8988T (cell line): ENCODE measurements around the gene CCDC137.

ENCODE experiments used
- DNase-seq: peaks from one replicate; pipeline ENCODE4 v3.0.0; 2011

CCDC137 gene

DNA sequence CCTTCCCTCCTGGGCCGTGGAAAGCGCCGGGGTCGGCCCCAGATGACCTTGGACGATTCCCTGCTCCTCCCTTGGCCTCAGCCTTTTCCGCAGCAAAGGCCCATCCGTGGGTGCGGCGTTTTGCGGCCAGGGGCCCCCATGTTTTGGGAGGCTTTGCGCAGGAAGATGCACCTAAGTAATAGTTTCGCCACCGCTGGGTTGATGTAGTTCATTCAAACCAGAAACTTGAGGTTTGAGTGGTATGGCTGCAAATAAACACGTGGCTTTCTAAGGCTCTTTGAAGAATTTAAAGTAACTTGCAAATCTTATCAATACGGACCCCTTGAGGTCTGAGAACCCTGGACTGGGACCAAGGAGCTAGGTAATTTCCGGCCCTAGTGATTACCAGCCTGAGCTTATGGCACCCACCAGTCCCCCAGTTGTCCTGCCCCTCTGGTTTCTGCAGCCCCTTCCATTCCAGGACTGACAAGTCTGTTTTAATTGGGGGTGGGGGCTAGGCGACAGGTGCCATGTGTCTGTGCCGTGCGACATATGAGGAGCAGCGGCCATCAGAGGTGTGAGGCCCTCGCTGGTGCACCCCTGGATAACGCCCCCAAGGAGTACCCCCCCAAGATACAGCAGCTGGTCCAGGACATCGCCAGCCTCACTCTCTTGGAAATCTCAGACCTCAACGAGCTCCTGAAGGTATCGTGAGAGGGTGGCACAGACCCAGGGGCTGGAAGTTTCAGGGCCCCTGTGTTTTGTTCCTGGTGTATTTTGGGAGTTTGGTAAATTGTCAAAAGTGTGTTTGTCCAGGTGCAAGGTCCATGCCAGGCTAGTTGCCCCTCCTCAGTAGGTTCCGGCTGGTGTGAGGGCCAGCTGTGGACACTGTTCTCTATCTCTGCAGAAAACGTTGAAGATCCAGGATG, 37.5 kb downstream of the CCDC137 start:
- no peak for DNase-seq

DNA sequence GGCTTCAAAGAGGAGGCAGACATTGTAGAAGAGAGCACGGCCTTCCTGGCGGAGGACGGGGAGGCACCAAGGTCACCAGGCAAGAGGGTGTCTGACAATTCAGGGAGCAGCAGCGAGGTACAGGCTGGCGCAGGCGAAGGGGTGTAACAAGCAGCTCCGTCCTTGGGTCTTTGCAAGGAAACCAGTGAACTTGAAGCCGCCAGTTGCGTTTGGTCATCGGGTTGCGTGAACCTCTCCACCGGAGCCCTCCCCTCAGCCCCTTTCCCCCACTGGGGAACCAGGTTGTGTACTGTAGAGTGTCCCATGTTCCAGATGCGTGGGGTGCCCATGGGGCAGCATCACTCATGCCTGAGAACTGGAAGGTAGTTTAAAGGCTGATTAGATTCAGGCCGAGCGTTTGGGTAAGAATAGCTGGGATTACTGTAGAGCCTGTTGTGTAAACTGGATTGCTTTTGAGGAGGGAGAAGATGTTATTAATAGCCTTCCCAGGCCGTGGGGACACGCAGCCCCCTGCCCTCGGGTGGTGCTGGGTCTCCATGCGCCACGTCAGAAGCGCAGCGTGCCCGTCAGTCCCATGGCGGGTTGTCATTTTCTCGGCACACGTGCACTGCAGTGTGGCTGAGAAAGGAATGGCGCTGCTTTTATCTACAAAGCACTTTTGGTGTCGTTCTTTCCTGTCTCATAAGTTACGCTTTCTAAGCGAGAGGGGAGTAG, 39.1 kb downstream of the CCDC137 start:
- no peak for DNase-seq

DNA sequence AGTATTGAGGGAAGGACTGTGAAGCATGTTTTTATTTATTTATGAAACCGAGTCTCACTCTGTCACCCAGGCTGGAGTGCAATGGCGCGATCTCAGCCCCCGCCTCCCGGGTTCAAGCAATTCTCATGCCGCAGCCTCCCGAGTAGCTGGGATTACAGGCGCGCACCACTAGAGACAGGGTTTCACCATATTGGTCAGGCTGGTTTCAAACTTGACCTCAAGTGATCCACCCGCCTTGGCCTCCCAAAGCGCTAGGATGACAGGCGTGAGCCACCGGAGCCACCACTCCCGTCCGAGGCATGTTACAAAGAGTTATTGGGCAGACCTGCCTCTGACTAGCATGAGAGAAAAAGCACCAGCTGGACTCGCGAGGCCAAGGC, 39.7 kb downstream of the CCDC137 start:
- no peak for DNase-seq

DNA sequence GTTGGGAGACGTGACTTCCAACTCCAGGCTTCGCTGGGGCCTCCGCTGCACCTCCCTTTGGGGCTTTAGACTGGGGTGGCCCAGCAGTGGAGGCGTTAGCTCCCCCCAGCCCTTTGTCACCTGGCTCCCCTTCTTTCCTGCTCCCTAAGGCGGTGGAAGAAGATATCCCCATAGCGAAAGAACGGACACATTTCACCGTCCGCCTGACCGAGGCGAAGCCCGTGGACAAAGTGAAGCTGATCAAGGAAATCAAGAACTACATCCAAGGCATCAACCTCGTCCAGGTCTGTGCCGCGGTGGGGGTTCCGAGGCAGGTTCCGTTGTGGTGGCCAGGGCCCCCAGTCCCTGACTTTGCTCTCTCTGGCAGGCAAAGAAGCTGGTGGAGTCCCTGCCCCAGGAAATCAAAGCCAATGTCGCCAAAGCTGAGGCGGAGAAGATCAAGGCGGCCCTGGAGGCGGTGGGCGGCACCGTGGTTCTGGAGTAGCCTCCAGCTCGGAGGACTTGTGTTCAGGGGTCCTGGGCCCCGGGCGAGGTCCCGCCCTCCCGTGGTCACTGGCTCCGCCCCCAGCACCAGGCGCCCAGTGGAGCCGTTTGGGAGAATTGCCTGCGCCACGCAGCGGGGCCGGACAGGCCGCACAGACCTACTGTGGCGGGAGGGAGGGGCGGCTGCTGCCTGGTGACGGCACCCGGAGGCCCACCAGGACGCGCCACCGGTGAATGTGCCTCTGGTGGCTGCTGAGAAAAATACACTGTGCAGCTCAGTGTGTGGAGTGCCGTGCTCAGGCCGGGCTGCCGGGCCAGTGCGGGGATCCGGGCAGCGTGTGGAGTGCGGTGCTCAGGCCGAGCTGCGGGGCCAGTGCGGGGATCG, 40.5 kb downstream of the CCDC137 start:
- DNase-seq, result no peak

DNA sequence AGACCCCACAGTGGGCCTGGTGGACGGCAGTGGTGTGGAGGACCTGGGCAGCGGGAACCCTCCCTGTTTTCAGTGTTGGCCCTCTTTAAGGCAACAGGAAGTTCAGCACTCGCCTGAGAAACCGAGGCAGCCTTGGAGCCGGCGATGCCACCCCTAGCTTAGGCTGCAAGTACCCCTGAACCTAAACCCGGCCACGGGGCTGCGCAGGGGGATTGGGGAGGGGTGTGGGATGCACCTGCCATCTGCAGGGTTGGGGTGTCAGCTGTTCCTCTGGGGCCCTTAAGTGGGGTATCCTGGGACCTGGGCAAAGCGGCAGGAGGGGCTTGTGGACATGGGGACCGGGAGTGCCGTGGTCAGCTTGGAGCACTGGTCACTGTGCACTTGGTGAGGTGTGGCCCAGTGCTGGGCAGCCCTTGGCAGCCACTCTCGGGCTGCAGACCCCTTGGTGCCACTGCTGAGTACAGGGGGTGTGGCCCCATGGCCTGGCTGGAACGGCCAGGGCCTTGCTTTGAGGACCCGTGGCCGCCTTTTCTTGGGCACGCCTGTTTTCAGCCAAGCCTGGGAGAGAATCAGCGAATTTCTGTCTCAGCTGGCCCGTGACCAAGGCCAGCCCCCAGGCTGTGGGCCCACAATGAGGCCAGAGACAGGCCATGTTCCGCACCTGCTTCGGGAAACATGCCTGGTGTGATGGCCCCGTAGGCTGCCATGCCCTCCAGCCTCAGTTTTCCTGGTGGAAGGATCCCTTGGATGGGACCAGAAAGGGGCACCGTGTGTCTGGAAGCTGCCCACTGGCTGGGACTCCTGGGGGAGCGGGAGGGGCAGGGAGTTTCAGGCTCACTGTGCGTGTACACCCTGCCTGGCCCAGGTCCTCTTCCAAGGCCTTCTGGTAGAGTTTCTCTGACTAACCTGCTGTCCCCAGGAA, 41.4 kb downstream of the CCDC137 start:
- no peak for DNase-seq

DNA sequence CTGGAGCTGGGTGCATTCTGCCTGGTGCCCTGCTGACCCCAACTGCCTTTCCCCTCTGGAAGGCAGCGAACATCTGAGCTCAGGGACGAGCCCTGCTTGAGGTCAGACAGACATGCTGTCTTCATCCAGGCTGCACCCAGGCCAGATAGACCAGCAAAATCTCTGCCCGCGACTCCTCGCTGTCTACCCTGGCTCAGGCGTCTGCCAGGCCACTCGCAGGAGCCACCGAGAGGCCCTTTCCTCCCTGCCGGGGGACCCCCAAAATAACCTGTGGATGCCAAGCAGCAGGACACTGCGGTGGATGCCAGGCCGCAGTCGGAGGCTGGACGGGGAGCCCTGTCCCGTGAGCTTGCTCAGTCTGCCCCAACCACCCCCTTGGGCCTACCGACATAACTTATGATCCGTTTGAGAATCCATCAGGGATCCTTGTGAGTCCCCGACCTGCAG, 42.2 kb downstream of the CCDC137 start:
- no peak for DNase-seq

DNA sequence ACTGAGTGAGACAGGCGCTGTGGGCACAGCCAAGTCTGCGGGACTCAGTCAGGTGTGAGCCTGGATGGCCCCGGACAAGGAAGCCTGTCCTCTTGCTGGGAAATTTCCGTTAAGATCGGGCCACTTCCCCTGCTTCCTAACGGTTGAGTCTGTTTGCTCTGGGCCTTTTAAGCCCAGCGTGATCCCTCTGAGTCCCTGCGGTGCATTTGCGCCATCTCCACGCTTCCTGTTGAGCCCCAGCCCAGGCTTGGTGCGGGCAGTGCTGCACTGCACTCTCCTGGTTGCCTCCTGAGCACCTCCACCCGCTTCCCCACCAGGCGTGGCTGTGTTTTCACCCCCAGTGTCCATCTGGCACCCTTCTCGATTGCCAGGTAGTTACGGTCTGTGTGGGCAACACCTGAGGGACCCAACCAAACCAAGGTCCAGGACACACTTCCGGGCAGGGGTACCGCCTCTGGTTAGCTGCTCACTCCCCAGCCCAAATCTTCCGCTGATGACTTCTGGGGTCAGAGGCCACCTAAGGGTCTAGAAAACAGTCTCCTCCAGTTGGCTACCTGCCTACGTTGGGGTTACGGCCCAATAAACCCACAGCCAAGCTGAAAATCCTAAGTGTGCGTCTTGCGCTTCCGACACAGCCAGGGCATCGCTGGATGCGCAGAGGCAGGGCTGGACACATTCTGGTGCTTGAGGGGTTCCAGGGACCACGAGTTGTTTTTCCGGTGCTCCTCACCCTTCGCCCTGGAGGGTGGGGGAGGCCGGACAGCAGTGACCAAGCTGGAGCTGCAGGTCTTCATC, 44.2 kb downstream of the CCDC137 start:
- DNase-seq, result no peak

DNA sequence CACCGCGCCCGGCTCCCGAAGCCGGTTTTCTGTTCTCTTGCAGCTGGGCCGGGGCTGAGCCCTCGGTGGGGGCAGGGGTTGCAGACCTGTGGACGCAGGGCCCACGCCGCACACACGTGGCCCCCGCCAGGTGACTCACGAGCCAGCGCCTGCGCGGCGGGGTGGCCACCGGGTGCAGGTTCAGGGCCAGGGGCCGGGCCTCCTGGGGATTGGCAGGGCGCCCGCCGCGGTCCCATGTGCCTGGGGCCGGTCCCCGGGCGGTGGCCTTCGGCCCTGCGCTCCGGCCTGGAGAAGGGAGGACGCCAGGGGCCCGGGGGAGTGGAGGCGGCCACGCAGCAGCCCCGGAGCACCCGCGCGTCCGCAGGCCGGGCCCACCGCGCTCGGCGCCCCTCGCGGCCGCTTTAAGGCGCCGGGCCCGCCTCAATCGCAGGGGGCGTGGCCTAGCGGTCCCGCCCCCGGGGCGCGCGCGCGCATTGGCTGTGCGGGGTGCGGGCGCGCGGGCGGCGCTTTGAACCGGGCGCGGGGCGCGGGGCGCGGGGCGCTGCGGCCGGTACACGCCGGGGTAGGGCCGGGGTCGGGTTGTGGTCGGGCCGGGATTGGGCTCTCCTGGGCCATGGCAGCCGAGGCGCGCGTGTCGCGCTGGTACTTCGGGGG, 45.4 kb downstream of the CCDC137 start, which contains the start of gene SLC25A10:
Gene SLC25A10 (plus strand): TSS at position 471 of the 654 bp plus-strand sequence. CDS start 143 bp downstream, at position 614.
- peak; percentile 83 for DNase-seq

DNA sequence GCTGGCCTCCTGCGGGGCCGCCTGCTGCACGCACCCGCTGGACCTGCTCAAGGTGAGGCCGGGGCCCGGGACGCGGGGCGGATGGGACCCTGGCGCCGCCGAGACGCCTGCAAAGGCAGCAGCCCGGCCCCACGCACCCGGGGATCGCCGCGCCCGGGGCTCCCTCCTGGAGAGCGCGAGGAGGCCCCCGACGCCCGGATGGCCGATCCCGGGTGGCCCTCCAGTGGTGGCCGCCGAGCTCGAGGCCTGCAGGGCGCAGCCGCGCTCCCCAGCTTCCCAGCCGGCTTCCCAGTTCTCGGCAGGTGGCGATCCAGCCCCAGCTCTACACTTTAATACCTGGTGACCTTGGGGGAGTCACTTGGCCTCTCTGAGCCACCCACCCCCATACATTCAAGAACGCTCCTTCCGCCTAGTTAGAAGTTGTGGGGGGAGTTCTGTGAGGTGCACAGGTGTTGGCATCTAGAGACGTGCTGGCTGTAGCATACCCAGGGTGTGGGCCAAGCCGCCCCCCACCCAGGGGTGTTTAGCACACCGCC, 46.0 kb downstream of the CCDC137 start:
- peak; percentile 72 for DNase-seq

DNA sequence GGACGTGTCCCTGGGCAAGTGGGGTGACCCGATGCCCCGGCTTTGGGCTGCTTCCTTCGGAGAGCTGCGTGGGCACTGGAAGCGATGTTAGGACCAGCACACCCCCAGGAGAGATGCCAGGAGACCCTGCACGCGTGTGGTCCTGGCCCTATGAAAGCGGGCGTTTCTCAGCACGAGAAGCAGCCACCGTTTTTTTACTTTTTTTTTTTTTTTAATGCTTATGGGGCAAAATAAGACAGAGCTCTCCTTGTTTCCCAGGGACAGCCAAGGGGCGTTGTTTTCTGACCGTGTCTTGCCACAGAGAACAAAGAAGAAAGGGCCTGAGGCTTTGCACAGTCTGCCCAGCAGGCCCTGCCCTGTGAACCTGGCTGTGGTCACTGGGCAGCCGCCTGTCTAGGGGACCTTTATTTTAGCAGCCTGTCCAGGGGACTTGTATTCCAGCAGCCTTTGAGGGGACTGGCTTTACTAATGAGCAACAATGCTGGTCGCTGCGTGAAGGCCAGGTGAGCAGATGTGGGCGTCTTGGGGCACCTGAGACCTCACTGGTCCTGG, 46.5 kb downstream of the CCDC137 start:
- DNase-seq, result no peak

DNA sequence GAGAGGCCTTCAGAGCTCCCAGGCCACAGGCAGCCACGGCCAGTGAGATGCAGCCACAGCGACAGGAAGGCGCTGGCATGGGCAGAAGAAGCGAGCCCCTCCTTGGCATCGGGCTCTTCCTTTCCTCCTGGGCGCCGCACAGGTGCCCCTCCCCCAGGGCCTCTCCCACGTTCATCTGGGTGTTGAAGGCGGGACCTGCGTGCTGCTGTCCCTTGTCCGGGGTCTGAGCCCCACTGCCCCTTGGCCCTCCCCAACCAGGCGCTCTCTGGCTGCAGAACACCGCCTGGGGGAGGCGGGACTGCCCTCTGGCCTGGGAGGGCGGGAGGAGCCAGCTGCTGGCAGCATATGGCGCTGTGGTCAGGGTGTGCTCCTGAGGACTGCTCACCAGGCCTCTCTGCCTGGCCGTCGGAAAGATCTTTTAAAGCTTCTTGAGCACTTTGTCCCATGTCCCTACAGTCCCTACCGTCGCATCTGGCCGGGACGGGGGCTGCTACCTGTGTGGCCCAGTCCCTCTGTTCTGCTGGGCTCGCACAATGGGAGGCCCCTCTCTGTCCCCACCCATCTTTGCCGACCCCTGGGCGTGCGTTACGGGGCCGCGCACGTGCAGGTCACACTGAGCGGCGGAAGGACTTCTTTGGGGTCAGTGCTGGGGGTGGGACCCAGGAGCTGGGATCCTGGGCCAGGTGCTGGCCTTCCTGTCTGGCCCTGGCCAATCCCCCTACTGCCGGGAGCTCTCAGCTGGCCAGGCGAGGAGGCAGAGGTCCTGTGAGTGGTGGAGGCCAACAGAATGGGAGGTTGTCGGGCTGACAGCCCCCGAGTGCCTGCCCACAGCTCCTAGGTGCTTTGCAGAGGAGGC, 47.2 kb downstream of the CCDC137 start:
- DNase-seq, result no peak

DNA sequence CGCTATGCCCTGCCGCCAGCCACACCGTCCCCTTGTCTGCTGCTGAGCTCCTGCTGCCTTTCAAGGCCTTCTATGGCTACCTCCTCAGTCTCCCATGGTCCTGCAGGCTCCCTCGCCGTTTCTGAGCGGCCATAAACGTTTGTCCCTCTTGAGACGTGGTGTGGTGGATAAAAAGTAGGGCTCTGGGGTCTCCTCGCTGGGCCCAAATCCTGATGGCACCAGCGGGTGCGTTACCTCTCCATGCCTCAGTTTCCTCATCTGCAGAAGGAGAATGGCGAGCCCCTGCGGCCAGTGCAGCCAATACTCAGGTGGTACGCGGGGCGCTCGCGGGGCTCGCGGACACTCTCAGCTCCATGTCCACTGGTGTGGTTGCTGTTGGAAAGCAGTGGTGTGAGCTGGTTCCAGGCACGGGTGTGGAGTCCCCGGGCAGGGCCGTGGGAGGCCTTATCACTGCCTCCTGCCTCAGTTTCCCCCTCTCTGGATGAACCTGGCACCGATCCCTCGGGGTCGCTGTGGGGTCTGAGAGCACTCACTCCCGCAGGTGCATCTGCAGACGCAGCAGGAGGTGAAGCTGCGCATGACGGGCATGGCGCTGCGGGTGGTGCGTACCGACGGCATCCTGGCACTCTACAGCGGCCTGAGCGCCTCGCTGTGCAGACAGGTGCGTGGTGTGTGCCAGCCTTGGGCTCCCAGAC, 48.0 kb downstream of the CCDC137 start:
- DNase-seq, result no peak

DNA sequence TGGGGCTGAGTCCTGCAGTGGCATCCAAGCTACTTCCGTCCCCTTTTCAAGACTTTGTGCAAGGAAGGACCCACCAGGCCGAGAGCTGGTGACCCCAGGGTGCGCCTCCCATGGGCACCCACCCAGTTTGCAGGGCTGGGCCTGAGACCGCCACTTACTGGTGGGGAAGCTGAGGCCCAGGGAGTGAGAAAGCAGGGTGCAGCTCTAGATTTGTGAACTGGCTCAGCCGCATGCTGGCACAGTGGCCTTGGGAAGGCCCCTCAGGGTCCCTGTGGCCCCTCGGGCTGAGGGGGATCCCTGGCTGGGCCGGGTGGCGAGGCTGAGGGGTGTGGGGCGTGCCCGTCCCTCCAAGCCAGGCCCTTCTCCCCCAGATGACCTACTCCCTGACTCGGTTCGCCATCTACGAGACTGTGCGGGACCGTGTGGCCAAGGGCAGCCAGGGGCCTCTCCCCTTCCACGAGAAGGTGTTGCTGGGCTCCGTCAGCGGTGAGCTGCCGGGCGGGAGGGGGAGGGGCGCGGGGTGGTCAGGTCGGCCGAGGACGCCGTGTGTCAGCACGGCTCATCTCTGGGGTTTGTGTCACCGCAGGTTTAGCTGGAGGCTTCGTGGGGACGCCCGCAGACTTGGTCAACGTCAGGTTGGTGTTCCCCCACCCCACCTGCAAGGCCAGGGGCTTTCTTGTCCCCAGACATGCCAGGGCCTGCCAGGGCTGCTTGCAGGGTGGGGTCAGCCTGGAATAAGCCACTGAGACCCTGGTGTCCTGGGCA, 48.8 kb downstream of the CCDC137 start:
- no peak for DNase-seq

DNA sequence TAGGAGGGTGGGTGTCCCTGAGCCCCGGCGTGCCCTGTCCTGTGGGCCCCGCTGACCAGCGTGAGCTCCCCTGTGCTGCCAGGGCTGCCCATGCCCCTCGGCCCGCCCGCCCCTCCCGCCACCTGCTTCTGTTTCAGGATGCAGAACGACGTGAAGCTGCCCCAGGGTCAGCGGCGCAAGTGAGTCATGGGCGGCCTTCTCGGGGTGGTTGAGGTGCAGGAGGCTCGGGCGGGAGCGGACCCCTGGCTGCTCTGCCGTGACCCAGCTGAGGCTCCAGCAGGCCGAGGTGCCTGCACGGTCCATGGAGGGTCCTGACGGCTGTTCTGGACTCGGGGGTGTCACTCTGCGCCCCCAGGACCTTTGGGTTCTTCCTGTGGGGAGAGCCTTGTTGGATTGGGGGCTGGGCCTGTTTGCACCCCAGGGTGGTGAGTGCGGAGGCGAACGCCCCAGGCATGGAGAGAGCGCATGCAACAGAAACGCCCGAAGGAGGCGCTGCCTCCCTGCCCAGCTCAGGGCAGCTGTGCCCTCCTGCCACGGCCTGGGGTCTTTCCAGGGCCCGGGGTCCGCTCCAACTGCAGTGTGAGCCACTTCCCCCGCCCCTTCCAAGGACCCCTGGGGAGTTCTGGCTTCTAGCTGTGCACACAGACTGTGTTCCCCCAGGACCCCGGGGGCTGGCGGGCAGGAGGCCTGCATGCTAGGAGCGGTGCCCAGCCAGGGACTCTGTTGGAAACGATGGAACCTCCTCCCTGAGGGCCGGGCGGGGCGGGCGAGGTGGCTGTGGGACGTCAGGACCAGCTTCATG, 49.5 kb downstream of the CCDC137 start:
- DNase-seq, result peak; percentile 20

DNA sequence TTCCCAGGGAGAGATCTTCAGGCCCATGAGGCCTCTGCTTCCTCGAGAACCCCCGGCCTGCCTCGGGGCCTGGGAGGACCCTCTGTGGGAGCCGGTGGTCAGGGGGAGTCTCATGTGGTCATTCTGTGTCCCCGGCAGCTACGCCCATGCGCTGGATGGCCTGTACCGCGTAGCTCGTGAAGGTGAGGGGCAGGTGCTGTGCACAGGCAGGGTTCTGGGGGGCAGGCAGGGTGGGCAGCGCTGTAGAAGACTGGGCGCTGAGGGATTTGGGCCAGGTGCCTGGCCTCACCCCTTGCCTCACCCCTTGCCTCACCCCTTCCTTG, 50.1 kb downstream of the CCDC137 start:
- no peak for DNase-seq

DNA sequence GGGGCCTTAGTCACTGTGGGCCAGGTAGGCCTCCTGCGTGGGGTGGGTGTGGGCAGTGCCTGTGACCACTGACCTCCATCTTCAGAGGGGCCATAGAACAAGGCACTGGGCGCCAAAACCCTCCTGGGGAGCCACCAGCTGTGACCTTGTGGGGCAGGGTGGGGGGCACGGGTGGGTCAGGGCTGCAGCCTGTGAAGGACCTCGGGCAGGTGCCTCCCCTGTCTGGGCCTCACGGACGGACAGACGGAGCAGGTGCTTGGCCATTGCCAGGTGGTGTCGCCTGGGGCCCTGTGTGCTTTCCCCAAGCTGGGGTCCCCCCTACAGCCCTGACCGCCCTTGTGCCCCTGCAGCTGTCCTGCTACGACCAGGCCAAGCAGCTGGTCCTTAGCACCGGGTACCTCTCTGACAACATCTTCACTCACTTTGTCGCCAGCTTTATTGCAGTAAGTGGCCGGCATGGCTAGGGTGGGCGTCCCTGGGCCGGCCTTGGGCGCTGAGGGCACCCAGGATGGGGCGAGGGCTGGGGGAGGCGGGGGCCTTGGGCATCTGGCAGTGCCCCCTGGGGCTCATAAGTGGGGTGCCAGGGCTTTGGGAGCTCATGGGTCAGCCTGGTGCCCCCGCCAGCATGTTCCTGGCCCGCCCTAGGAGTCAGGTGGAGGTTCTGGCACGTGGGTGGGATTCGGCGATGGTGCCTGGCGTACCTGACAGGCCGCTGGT, 50.7 kb downstream of the CCDC137 start:
- no peak for DNase-seq
